ENCODE measurements around the gene PEMT. TPM values are rescaled to one million over a fixed set of nuclear protein-coding genes. Genes with fewer than 3 reads are reported as not detected.

Gene PEMT
- total RNA-seq, 2 experiments from 2014 or later: 30.4 to 32.3 TPM

DNA sequence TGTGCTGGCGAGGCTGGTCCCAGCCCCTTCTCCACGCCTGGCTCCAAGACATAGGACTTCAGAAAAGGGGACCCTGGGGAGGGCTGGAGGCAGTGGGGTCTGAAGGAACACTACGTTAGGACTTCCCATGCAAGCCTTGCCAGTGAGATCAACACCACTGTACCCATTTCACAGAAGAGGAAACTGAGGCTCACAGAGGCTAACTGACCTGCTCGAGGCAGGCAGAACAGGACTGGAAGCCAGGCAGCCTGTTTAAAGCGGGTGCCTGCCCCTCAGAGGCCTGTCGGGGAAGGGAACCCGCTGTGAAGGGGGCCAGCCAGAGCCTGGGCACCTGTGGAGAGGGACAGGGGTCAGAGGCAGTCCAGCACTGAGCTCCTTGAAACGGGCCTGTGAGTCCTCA, 32.3 kb downstream of the PEMT start:
- Mint-ChIP-seq H3K27ac (no peak overlapping the region), H3K9me3 (ENCODE audit: low read depth) (no peaks in the 10 kb centered on the region), H3K36me3 (ENCODE audit: low read depth) (no peaks in the 10 kb centered on the region), H3K4me3 (no peak overlapping the region), H3K27me3 (no peaks in the 10 kb centered on the region), H3K4me1 (no peaks in the 10 kb centered on the region)
- intact Hi-C loops (cut with DNase I, micrococcal nuclease): no loop called here
- no peak for ATAC-seq
- no peak for DNase-seq
- POLR2A ChIA-PET: no interaction called here
- CTCF ChIA-PET: interaction anchor here (1.5 kb wide), 1 partner anchor 8 kb away, joined by 4 read pairs; no protein-coding TSS in a partner anchor

DNA sequence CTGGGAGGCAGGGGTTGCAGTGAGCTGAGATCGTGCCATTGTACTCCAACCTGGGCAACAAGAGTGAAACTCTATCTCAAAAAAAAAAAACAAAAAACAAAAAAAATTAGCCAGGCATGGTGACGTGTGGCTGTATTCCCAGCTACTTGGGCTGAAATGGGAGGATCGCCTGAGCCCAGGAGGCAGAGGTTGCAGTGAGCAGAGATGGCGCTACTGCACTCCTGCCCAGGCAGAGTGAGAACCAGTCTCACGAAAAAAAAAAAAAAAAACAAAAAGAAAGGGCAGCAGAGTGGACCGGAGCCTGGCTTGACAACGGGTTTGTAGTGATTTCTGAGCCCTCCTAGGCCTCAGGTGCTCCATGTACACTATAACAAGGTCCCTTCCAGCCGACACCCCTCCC, 33.1 kb downstream of the PEMT start:
- no peaks in the 10 kb centered on the region for H3K27me3 Mint-ChIP-seq
- intact Hi-C loops (cut with DNase I, micrococcal nuclease): no loop called here
- ChIA-PET POLR2A (no interaction called here), CTCF (interaction anchor here (1.0 to 1.5 kb wide), 2 partner anchors 9 to 27 kb away, joined by 3 to 4 read pairs; no protein-coding TSS in a partner anchor)
- H3K27ac Mint-ChIP-seq: no peak overlapping the region
- DNase-seq (no peak), ATAC-seq (no peak)
- no peaks in the 10 kb centered on the region for H3K4me1 Mint-ChIP-seq
- H3K4me3 Mint-ChIP-seq: no peak overlapping the region
- H3K36me3 Mint-ChIP-seq (ENCODE audit: low read depth): no peaks in the 10 kb centered on the region
- no peaks in the 10 kb centered on the region for H3K9me3 Mint-ChIP-seq (ENCODE audit: low read depth)

DNA sequence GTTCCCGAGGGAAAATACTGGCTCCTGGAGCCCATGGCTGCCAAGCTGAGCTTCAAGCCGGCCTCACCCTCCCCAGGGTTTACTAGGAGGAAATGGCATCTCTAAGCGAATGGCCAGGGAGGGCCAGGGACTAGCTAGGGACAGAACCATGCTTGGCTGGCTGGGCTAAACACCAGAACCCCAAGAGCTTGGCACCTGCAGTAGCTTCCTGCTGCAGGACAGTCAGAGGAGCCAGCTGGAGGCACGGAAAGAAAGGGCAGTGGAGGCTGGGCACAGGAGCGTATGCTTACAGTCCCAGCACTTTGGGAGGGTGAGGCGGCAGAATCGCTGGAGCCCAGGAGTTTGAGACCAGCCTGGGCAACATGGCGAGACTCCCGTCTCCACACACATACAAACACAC, 33.7 kb downstream of the PEMT start:
- no peak for ATAC-seq
- Mint-ChIP-seq H3K27ac (no peak overlapping the region), H3K27me3 (no peaks in the 10 kb centered on the region), H3K36me3 (ENCODE audit: low read depth) (no peaks in the 10 kb centered on the region), H3K4me1 (no peaks in the 10 kb centered on the region), H3K4me3 (no peak overlapping the region), H3K9me3 (ENCODE audit: low read depth) (no peaks in the 10 kb centered on the region)
- DNase-seq: no peak
- intact Hi-C loops (cut with DNase I, micrococcal nuclease): no loop called here
- CTCF ChIA-PET: interaction anchor here (0.6 to 1.0 kb wide), 2 partner anchors 27 to 216 kb away, joined by 3 read pairs; no protein-coding TSS in a partner anchor
- POLR2A ChIA-PET: no interaction called here

DNA sequence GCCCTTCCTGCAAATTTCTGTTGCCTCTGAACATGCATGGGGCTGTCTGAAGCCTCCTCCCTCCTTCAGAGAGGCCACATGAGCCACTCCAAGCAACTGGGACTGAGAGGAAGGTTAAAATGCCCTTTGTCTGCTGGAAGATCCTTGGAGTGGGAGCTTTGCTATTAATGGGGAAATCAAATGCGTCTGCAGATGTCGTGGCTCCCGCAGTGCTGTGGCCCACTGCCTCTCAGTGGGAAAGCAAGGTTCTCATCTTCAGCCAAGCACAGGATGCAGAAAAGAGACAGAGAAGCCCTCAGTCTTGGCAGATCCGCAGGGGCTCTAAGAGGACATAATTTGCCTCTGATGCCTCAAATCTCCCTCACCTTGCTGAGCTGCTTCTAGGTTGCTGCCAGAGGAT, 34.8 kb downstream of the PEMT start:
- POLR2A ChIA-PET: no interaction called here
- Mint-ChIP-seq H3K9me3 (ENCODE audit: low read depth) (no peaks in the 10 kb centered on the region), H3K36me3 (ENCODE audit: low read depth) (no peaks in the 10 kb centered on the region), H3K27me3 (no peaks in the 10 kb centered on the region), H3K27ac (no peak overlapping the region), H3K4me3 (no peak overlapping the region), H3K4me1 (no peaks in the 10 kb centered on the region)
- CTCF ChIA-PET: no interaction called here
- no peak for DNase-seq
- ATAC-seq: no peak
- intact Hi-C loops (cut with DNase I, micrococcal nuclease): no loop called here

DNA sequence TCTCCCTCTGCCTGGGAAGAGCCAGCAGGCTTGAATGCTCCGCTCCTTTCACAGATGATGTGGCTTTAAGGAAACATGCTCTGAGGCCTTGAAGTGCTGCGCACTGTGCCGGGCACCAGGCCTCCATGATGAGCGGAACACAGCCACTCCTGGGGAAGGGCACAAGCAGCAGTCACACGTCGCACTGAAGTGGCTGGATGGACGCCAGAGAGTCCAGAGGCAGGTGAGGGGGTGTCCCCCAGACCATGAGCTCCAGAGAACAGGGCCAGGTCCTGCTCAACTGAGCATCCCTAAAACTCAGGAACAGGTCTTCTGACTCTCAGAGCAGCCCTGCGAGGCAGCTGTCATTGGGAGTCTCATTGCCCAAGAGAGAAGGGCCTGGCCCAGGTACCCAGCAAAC, 35.6 kb downstream of the PEMT start:
- H3K4me3 Mint-ChIP-seq: no peak overlapping the region
- no peaks in the 10 kb centered on the region for H3K36me3 Mint-ChIP-seq (ENCODE audit: low read depth)
- DNase-seq: no peak
- H3K4me1 Mint-ChIP-seq: no peaks in the 10 kb centered on the region
- ChIA-PET POLR2A (no interaction called here), CTCF (no interaction called here)
- H3K27me3 Mint-ChIP-seq: no peaks in the 10 kb centered on the region
- ATAC-seq: no peak
- H3K9me3 Mint-ChIP-seq (ENCODE audit: low read depth): no peaks in the 10 kb centered on the region
- intact Hi-C loops (cut with DNase I, micrococcal nuclease): no loop called here
- H3K27ac Mint-ChIP-seq: no peak overlapping the region

DNA sequence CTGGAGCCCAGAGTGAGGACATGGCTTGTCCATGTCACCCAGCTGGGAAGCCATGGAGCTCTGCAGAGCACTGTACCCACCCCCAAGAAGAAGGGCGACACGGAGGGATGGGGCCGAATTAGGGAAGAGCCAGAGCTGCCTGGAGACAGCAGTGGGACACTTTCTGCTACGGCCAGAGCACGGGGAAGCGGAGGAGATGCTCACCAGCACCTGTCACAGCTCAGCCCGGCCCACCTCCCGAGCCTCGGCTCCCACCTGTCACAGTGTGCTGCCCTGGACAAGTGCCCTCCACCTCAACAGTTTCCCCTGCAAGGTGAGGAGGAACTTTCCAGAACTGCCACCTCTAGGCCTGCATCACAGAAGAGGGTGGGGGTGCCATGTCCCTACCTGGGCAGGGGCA, 36.4 kb downstream of the PEMT start:
- Mint-ChIP-seq H3K9me3 (ENCODE audit: low read depth) (no peaks in the 10 kb centered on the region), H3K36me3 (ENCODE audit: low read depth) (no peaks in the 10 kb centered on the region), H3K27ac (no peak overlapping the region), H3K4me3 (no peak overlapping the region), H3K4me1 (no peaks in the 10 kb centered on the region), H3K27me3 (no peaks in the 10 kb centered on the region)
- ChIA-PET CTCF (no interaction called here), POLR2A (no interaction called here)
- ATAC-seq (no peak), DNase-seq (no peak)
- intact Hi-C loops (cut with DNase I, micrococcal nuclease): no loop called here

DNA sequence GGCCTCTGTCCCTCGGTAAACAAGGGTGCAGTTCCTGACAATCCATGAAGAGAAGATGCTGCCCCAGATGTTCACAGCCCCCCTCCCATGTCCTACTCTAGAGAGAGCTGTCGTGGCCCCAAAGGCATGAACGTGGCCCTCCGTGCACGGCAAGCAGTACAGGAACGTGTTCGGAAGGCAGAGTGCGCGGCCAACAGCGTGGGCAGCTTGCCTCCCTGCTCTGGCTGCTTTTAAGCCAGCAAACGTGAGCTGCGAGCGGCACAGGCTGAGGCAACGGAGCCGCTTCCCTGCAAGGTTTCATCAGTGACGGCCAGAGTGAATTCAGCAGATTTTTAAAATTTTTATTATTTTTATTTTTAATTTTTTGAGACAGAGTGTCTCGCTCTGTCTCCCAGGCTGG, 37.2 kb downstream of the PEMT start:
- ChIA-PET CTCF (no interaction called here), POLR2A (no interaction called here)
- DNase-seq (no peak), ATAC-seq (no peak)
- no peaks in the 10 kb centered on the region for H3K27me3 Mint-ChIP-seq
- no peaks in the 10 kb centered on the region for H3K4me1 Mint-ChIP-seq
- no peak overlapping the region for H3K27ac Mint-ChIP-seq
- no peak overlapping the region for H3K4me3 Mint-ChIP-seq
- no peaks in the 10 kb centered on the region for H3K36me3 Mint-ChIP-seq (ENCODE audit: low read depth)
- intact Hi-C loops (cut with DNase I, micrococcal nuclease): no loop called here
- H3K9me3 Mint-ChIP-seq (ENCODE audit: low read depth): no peaks in the 10 kb centered on the region

DNA sequence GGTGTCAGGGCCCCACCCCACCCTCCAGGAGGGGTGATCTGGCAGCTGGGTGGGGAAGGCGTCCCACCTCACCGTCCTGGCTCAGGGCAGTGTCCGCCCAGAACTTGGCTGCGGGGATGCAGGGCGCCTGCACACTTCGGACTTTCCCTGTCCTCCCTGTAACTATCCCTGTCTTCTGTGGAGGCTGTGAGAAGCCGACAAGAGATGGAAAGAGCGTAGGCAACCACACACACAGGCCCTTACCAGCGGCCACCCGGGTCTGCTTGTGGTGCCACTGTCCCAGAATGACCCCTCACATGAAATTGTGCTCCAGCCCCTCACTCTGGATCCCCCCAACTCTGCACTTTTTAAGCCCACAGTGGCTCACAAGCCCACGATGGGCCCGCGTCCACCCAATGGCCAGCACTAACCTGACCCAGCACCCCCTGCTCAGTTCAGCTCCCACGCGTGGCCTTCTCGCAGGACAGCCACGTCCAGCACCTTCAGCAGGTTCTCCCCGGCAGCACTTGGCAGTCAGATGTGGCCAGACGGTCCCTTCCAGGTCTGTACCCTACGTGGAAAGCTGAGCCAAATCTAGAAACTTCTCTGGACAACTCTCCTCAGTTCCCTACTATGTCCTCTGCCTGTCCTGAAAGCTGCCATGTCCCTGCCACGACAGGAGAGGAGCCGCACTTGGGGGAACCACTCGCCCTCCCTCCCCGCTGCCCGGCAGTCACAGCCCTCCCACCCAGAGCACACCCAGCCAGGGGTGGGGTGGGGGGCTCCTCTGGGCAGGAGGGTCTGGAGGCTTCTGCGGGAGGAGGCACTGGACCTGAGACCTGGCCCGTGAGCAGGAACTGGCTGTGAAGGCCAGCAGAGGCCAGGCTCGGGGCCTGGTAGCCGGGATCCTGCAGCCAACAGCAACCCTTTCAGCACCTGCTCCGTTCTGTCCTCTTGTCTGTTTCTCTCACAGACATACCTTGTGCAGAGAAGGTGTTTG, 38.0 kb downstream of the PEMT start:
- POLR2A ChIA-PET: no interaction called here
- CTCF ChIA-PET: no interaction called here
- Mint-ChIP-seq H3K9me3 (ENCODE audit: low read depth) (no peaks in the 10 kb centered on the region), H3K4me1 (no peaks in the 10 kb centered on the region), H3K27me3 (no peaks in the 10 kb centered on the region), H3K27ac (no peak overlapping the region), H3K36me3 (ENCODE audit: low read depth) (no peaks in the 10 kb centered on the region), H3K4me3 (no peak overlapping the region)
- no peak for ATAC-seq
- no peak for DNase-seq
- intact Hi-C loops (cut with DNase I, micrococcal nuclease): no loop called here

DNA sequence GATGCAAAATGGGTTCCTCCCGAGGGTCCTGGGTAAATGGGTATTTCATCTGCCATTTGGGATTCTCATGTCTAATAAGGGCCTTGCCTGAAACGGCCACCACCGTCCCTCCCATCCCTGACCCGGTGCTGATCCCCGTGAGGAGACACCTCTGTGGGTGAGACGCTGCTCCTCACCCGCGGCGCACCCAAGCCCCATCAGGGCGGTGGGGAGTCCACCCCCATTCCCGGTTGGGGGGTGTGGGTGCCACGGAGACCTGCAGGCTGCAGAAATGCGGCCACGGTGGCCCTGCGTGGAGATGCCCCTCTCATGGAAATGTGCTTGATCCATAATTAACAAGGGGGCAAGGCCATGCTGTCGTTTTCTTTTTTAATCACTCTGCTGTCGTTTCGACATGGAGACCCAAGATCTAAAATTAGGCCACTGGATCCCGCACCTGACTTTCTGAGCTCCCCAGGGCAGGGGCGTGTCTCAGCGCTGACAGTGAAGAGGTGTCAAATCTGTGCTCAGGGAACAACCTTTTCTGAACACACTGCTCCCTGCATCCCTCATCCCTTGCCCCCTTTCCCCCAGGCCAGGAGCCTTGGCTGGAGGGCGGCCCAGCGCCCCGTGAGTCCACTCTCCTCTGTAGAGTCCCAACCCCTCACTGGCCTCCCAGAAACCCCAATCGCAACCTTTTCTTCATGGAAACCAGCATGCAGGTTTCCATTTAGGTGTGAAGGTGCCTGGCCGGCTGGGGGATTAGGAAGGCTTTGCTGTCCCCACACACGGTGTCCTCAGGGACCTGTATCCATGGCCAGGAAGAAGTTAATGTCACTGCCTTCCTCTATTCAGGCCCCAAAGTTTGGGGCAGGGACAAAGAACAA, 38.9 kb downstream of the PEMT start:
- no peak overlapping the region for H3K27ac Mint-ChIP-seq

DNA sequence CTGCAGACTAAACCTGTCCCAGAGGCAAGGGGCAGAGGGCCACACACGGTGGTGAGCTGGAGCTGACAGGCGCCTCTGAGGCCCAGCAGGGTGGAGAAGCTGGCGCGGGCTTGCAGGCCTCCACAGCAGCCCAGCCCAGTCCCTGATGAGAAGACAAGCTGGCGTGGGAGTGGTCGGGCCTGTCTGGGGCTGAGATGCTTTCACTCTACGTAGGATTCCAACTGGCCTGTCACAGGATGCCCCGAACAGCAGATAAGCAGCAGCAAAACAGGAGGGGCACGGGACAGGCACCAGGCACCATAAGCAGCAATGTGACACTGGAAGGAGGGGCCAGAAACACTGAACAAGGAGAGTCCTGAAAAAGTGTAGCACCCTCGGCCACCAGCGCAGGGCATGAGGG, 40.1 kb downstream of the PEMT start:
- ATAC-seq: no peak
- no peaks in the 10 kb centered on the region for H3K27me3 Mint-ChIP-seq
- H3K27ac Mint-ChIP-seq: no peak overlapping the region
- ChIA-PET POLR2A (no interaction called here), CTCF (no interaction called here)
- no peaks in the 10 kb centered on the region for H3K9me3 Mint-ChIP-seq (ENCODE audit: low read depth)
- no peaks in the 10 kb centered on the region for H3K4me1 Mint-ChIP-seq
- DNase-seq: no peak
- no peaks in the 10 kb centered on the region for H3K36me3 Mint-ChIP-seq (ENCODE audit: low read depth)
- H3K4me3 Mint-ChIP-seq: no peak overlapping the region
- intact Hi-C loops (cut with DNase I, micrococcal nuclease): no loop called here

More for the DNA sequence above, 38.9 kb downstream of the PEMT start:
- DNase-seq (no peak), ATAC-seq (no peak)
- H3K27me3 Mint-ChIP-seq: no peaks in the 10 kb centered on the region
- no peaks in the 10 kb centered on the region for H3K36me3 Mint-ChIP-seq (ENCODE audit: low read depth)
- POLR2A ChIA-PET: no interaction called here
- H3K4me1 Mint-ChIP-seq: no peaks in the 10 kb centered on the region
- H3K9me3 Mint-ChIP-seq (ENCODE audit: low read depth): no peaks in the 10 kb centered on the region
- no peak overlapping the region for H3K4me3 Mint-ChIP-seq
- intact Hi-C loops (cut with DNase I, micrococcal nuclease): no loop called here
- CTCF ChIA-PET: interaction anchor here (0.7 kb wide), 1 partner anchor 122 kb away, joined by 3 read pairs; no protein-coding TSS in a partner anchor

DNA sequence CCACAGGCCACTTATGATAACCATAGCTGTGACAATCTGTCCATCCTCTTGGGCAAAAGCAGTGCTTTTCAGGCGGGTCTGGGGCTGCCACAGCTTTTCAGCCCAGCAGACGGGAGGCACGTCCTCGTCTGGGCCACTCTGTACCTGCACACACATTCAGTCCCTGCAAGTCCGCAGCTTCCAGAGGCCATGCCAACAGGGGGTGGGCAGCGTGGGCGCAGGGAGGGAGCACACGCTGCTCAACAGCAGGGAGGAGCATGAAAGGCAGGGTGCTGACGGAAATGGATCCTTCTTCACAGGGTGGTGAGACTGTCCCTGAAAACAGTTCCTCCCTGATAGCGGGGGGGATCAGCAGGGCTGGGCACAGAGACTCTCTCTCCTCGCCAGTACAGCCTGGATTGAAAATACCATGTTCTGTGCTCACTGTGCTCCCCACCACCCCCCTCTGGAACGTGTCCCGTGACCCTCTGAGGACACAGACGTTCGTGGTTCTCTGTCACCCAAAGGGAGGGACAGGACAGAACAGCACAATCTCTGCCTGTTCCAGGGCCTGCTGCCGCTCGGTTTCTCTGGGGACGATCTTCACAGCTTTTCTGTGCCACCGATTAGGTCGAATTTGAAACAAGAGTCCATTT, 41.7 kb downstream of the PEMT start:
- DNase-seq (no peak), ATAC-seq (no peak)
- no peak overlapping the region for H3K4me3 Mint-ChIP-seq
- CTCF ChIA-PET: no interaction called here
- H3K27me3 Mint-ChIP-seq: no peaks in the 10 kb centered on the region
- H3K4me1 Mint-ChIP-seq: no peaks in the 10 kb centered on the region
- no peaks in the 10 kb centered on the region for H3K36me3 Mint-ChIP-seq (ENCODE audit: low read depth)
- intact Hi-C loops (cut with DNase I, micrococcal nuclease): no loop called here
- POLR2A ChIA-PET: no interaction called here
- H3K9me3 Mint-ChIP-seq (ENCODE audit: low read depth): no peaks in the 10 kb centered on the region
- H3K27ac Mint-ChIP-seq: no peak overlapping the region

Data from activated CD4-positive, alpha-beta T cell treated with anti-CD3 and anti-CD28 coated beads for 36 hours (primary cell).